K562 (cell line): ENCODE results near the gene ORC4. TPM values are rescaled to one million over a fixed set of nuclear protein-coding genes. Genes with fewer than 3 reads are reported as not detected.

ENCODE experiments used
- ELF2 ChIP-seq: fragments of 250-450 bp; sonication (Bioruptor Pico); IDR thresholded peaks from 2 replicates; pipeline ENCODE4 v1.5.0; 2021; ENCODE audit warnings: mild to moderate bottlenecking
- FOXO4 ChIP-seq: fragments of 450-650 bp; formaldehyde crosslinking; IDR thresholded peaks from 2 replicates; pipeline ENCODE4 v1.4.0; 2020; ENCODE audit warnings: mild to moderate bottlenecking, moderate library complexity
- ID3 ChIP-seq, 2 experiments: fragments of 250-450 bp in 1 of 2; fragments of 450-650 bp in 1 of 2; sonication (Bioruptor Pico) in 1 of 2; IDR thresholded peaks; 2 replicates each; pipeline versions ENCODE4 v1.6.1 to v1.8.0; 2016 to 2021; ENCODE audit warnings: mild to moderate bottlenecking in 2 of 2, moderate library complexity in 2 of 2, missing compliant biosample characterization in 1 of 2, missing genetic modification characterization in 1 of 2
- NCOA2 ChIP-seq, 2 experiments: fragments of 450-650 bp; IDR thresholded peaks; 2 replicates each; pipeline ENCODE4 v1.6.1; 2018; ENCODE audit warnings: mild to moderate bottlenecking in 2 of 2, moderate library complexity in 1 of 2; ENCODE audit not compliant: partially characterized antibody in 2 of 2
- POLR3G ChIP-seq: IDR thresholded peaks from 2 replicates; pipeline ENCODE4 v1.6.1; 2011; ENCODE audit not compliant: insufficient read length, insufficient replicate concordance; ENCODE audit errors: extremely low read depth
- SFPQ ChIP-seq: fragments of 200-400 bp; formaldehyde crosslinking; IDR thresholded peaks from 2 replicates; pipeline ENCODE4 v1.6.1; 2017; ENCODE audit warnings: mild to moderate bottlenecking, low read depth, low read length, moderate library complexity
- SRSF3 ChIP-seq: fragments of 200-400 bp; formaldehyde crosslinking; IDR thresholded peaks from 2 replicates; pipeline ENCODE4 v1.6.1; 2016; ENCODE audit warnings: mild to moderate bottlenecking, low read length, moderate library complexity; ENCODE audit not compliant: insufficient read depth
- TCFL5 ChIP-seq: fragments of 250-450 bp; sonication (Bioruptor Pico); conservative IDR thresholded peaks from 2 replicates; pipeline ENCODE4 v1.6.1; 2021; ENCODE audit warnings: mild to moderate bottlenecking, moderate library complexity, matching md5 sums
- ZNF431 ChIP-seq: sonication (generic); formaldehyde crosslinking; IDR thresholded peaks from 2 replicates; pipeline ENCODE4 v1.8.0; 2022; ENCODE audit warnings: mild to moderate bottlenecking, missing genetic modification reagents
- ZNF586 ChIP-seq: fragments of 450-650 bp; formaldehyde crosslinking; conservative IDR thresholded peaks from 2 replicates; pipeline ENCODE4 v1.4.0; 2020; ENCODE audit warnings: mild to moderate bottlenecking, moderate library complexity
- ZNF695 ChIP-seq: fragments of 450-650 bp; formaldehyde crosslinking; IDR thresholded peaks from 2 replicates; pipeline ENCODE4 v1.4.0; 2020; ENCODE audit warnings: mild to moderate bottlenecking, moderate library complexity
- polyA plus RNA-seq, 8 experiments: library from polyadenylated mRNA; depleted of rRNA in 4 of 8; stranded (reverse) in 5 of 8; unstranded in 3 of 8; fragments of >200 nt; fragmentation: Nextera tagmentation in 2 of 8; fragmentation: Illumina TruSeq in 1 of 8; extraction: Ambion mirVana in 2 of 8; extraction: Trizol in 1 of 8; gene quantifications; 2 replicates each; pipeline versions ENCODE4 v1.2.1 to v1.2.3, GENCODE V29; 2011 to 2014; ENCODE audit warnings: inconsistent platforms in 1 of 8, missing spikeins in 1 of 8
- total RNA-seq, 7 experiments: library from RNA; depleted of rRNA in 6 of 7; stranded (reverse); fragments of >200 nt in 6 of 7; fragmentation: Illumina TruSeq in 2 of 7; extraction: Trizol in 2 of 7; gene quantifications; 2 replicates each; pipeline versions ENCODE4 v1.2.1 to v1.2.3, GENCODE V29; 2011 to 2021; ENCODE audit warnings: low replicate concordance in 1 of 7

Gene ORC4
- total and polyA plus RNA-seq, 9 of the 15 experiments (the other 6 are each of a cell fraction or from before 2014, with no cell fraction given) = 58.6 to 100 (median 70.5) TPM

- TF ChIP-seq ELF2 (CRISPR knock-in tag) = no peak
- TF ChIP-seq SFPQ = no peak
- TF ChIP-seq ZNF586 (CRISPR knock-in tag) = no peak
- TF ChIP-seq FOXO4 = no peak
- no peak for TF ChIP-seq NCOA2 (IDR thresholded peaks at IDR 0.05; ENCODE audit: partially characterized antibody in 2 of 2)
- no peak for TF ChIP-seq ZNF431 (CRISPR knock-in tag)
- TF ChIP-seq TCFL5 = no peak
- TF ChIP-seq POLR3G = no peak
- no peak for TF ChIP-seq ZNF695 (CRISPR knock-in tag)
- no peak for TF ChIP-seq SRSF3
- TF ChIP-seq ID3 (CRISPR knock-in tag; IDR thresholded peaks at IDR 0.05) = no peak
- TF ChIP-seq ID3 (tag; IDR thresholded peaks at IDR 0.05) = no peak
Measured at GRCh38 chr2:147927053-147927588, 93.4 kb downstream of the ORC4 start (continued).
